Neural progenitor cell (in vitro differentiated cells): ENCODE results near the gene MSL1. TPM values are rescaled to one million over a fixed set of nuclear protein-coding genes. Genes with fewer than 3 reads are reported as not detected.

Experiments used
- microRNA-seq: library from miRNA; unstranded; fragments of <30 nt; microRNA quantifications from one replicate; pipeline ENCODE4, GENCODE V29; 2016
- total RNA-seq: library from RNA; depleted of rRNA; stranded (reverse); fragments of >200 nt; gene quantifications from 2 replicates; pipeline ENCODE4 v1.2.3, GENCODE V29; 2015; ENCODE audit warnings: low replicate concordance

The MSL1 gene
- total RNA-seq, 1 donor from 2014 or later, result 190 TPM

Small RNAs within 50 kb of the gene (microRNA-seq; reads per million reads assigned to microRNA genes)
- not detected for gene MIR6866

Other genes with a start within 250 kb of the MSL1 start
- 15.2 and 20.2 TPM in 2 replicates for gene GSDMB, start 203.3 kb upstream of the MSL1 start, total RNA-seq
- gene ORMDL3, start 194.4 kb upstream of the MSL1 start, total RNA-seq, result 29.3 and 47.1 TPM in 2 replicates
- gene LRRC3C, start 194.2 kb upstream of the MSL1 start, total RNA-seq, result not detected in 2 replicates
- 0.09 TPM in 1 of 2 replicates, not detected in the other for gene GSDMA, start 159.0 kb upstream of the MSL1 start, total RNA-seq
- gene PSMD3, start 141.2 kb upstream of the MSL1 start, total RNA-seq, result 71.6 and 131 TPM in 2 replicates
- gene CSF3, start 106.5 kb upstream of the MSL1 start, total RNA-seq, result not detected in 2 replicates
- 64.3 and 109 TPM in 2 replicates for gene MED24, start 67.6 kb upstream of the MSL1 start, total RNA-seq
- gene THRA, start 59.0 kb upstream of the MSL1 start, total RNA-seq, result 14.5 and 20.8 TPM in 2 replicates
- gene NR1D1, start 21.4 kb upstream of the MSL1 start, total RNA-seq, result 0.24 and 0.87 TPM in 2 replicates
- gene CASC3, start 18.6 kb downstream of the MSL1 start, total RNA-seq, result 64.0 and 68.9 TPM in 2 replicates
- 6.8 and 8.3 TPM in 2 replicates for gene RAPGEFL1, start 55.5 kb downstream of the MSL1 start, total RNA-seq
- gene WIPF2, start 97.3 kb downstream of the MSL1 start, total RNA-seq, result 6.8 and 9.3 TPM in 2 replicates
- gene CDC6, start 165.9 kb downstream of the MSL1 start, total RNA-seq, result 54.6 and 65.3 TPM in 2 replicates
- 9.0 and 9.4 TPM in 2 replicates for gene RARA, start 187.2 kb downstream of the MSL1 start, total RNA-seq
- not detected in 2 replicates for gene GJD3, start 242.8 kb downstream of the MSL1 start, total RNA-seq